ENCODE data around the gene UCHL5.
"Not testable (repeated sequence)": the region's sequence is repeated elsewhere in the genome, so short reads cannot be mapped to it uniquely, and the experiment has no call there.

Gene UCHL5

GRCh38 chr1:193062698-193063463 lies 3.7 kb upstream of the UCHL5 start:
- DNase-seq: no peak

GRCh38 chr1:193060938-193061337 lies 1.8 kb upstream of the UCHL5 start:
- DNase-seq: no peak

DNA sequence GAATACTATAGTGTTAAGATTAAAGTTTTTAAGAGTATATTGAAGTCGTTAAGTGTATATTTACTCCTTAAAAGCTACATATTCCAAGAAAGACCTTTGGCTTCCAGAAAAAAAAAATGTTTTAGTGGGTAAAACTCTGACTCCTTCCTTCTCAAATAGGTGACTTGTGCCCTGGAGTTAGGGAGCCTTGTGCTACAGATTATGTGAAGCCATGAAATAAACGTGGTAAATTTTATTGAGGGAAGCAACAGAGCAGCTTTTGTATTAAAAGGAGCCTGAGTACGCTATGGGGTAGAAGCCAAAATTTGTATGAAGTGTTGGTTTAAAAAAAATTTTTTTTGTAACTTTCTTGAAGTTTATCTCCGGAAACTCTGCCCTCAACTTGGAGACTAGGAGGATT lies 1.2 kb upstream of the UCHL5 start:
- DNase-seq: no peak

- no peak for DNase-seq
Observed at GRCh38 chr1:193060115-193060403, 899 bp upstream of the UCHL5 start.

GRCh38 chr1:193058529-193059281 lies 455 bp downstream of the UCHL5 start:
- peak; percentile 61 to 74 for DNase-seq

- no peak for DNase-seq
Observed at GRCh38 chr1:193054169-193054675, 4.9 kb downstream of the UCHL5 start.

DNA sequence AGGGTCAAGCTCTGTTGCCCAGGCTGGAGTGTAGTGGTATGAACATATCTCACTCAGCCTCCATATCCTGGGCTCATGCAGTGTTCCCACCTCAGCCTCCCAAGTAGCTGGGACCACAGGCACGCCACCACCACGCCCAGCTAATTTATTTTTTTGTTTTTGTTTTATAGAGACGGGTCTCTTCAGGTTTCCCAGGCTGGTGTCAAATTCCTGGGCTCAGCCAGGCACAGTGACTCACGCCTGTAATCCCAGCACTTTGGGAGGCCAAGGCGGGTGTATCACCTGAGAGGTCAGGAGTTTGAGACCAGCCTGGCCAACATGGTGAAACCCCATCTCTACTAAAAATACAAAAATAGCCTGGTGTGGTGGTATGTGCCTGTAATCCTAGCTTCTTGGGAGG lies 10.2 kb downstream of the UCHL5 start:
- not testable (repeated sequence) for DNase-seq

- DNase-seq: no peak
Observed at GRCh38 chr1:193042766-193043691, 16.1 kb downstream of the UCHL5 start.

DNA sequence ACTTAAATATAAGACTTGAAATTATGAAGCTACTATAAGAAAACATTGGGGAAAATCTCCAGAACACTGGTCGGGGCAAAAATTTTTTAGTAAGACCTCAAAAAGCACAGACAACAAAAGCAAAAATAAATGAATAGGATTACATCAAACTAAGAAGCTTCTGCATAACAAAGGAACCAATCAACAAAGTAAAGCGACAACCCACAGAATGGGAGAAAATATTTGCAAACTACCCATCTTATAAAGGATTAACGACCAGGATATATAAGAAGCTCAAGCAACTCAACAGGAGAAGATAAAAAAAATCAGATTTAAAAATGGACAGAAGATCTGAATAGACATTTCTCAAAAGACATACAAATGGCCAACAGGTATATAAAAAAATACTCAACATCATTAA lies 19.1 kb downstream of the UCHL5 start:
- no peak for DNase-seq

DNA sequence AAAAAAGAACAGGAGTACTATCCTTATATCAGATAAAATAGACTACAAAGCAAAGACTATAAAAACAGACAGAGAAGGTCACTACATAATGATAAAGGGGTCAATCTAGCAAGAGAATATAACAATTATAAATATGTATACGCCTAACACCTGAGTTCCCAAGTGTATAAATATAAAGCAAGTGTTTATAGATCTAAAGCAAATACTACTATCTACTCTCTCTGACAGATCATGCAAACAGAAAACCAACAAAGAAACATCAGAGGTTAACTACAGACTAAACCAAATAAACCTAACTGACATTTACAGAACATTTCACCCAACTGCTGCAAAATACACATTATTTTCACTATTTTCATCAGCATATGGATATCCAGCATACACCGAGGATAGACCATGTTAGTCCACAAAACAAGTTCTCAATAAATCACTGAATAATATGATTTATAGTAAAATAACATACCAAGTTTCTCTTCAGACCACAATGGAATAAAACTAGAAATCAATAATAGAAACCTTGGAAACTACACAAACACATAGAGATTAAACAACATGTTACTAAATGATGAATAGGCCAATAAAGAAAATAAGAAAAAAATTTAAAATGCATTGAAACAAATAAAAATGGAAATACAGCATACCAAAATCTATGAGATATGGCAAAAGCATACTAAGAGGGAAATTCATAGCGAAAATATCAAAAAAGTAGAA lies 22.7 kb downstream of the UCHL5 start:
- no peak for DNase-seq

- DNase-seq: no peak
Observed at GRCh38 chr1:193033610-193034009, 25.6 kb downstream of the UCHL5 start.

- not testable (repeated sequence) for DNase-seq
Observed at GRCh38 chr1:193032643-193033427, 26.3 kb downstream of the UCHL5 start.

GRCh38 chr1:193031431-193031830 lies 27.7 kb downstream of the UCHL5 start:
- DNase-seq: no peak

DNA sequence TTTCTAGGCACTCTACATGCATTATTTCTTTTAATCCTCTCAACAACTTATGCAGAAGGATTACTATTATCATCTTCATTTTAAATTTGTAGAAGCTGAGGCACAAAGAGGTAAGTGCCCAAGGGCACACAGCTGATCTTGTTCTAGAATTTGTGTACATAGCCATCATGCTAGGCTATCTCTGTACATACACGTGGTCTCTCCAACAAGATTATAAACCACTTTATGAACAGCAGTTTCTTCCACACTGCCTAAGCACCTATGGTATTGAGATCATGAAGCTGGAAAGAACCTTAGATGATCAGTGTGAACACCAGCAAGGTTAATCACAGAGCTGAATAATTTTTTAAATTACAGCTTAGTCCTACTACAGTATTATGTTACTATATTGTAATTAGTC lies 28.9 kb downstream of the UCHL5 start:
- DNase-seq: no peak

DNA sequence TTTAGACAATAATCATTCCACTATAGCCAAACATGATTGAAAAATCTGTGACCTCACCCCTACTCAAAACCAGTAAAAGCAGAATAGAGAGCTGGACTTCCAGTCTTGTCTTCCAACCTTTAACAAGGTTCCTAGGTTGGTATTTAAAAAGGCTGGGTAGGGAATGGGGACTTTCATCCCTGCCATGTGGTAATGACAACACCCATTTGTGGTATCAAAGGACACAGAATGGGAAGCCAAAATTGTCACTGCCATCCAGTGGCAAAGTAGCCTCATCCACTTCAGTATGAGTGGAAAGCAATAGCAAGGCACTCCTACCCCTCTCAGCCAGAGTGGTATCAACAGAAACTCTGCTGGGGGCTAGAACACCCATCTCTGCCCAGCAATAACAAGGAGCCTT lies 33.9 kb downstream of the UCHL5 start:
- no peak for DNase-seq

DNA sequence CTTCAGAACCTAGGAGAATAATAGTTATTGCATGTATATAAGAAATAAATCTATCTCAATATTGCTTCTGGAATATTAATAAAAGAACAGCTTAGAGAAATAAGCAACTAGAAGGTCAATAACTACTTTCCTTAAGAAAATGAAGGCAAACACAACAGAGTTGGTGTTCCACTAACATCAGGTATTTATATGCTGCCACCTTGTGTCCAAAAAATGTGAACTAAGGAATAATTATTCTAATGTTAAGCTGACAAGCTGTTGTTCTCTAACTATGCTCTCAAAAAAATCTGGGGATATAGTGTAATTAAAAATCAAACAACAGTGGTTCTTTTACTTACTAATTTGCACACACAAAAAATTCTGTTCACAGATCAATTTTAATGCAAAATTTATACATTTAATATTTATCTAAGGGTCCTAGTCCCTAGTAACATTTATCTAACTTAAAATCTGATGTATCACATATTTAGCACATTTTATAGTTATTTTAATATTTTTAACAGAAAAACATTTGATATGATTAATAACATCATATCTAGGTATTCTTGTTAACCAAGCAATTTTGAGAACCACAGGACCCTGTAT lies 39.6 kb downstream of the UCHL5 start:
- no peak for DNase-seq

- DNase-seq: no peak
Observed at GRCh38 chr1:193016788-193017187, 42.4 kb downstream of the UCHL5 start.

GRCh38 chr1:193014400-193014799 lies 44.8 kb downstream of the UCHL5 start:
- DNase-seq: no peak

DNA sequence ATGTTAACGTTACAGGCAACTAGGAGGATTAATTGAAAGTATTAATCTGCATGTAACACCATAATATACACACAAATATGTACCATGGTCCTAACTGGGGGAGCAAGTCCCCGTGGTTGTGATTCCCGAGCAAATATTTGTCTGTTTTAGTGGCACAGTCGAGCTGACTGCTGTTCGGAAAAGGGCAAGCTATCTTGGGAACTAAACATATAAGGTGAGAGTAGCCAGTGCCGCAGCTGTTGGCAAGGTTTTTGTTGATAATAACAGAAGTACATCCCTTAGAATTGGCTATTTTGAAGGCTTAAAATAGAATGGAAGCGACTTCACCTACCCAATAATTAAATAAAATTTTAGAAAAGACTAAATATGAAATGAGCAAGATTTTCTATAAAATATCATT lies 45.5 kb downstream of the UCHL5 start:
- DNase-seq: no peak

DNA sequence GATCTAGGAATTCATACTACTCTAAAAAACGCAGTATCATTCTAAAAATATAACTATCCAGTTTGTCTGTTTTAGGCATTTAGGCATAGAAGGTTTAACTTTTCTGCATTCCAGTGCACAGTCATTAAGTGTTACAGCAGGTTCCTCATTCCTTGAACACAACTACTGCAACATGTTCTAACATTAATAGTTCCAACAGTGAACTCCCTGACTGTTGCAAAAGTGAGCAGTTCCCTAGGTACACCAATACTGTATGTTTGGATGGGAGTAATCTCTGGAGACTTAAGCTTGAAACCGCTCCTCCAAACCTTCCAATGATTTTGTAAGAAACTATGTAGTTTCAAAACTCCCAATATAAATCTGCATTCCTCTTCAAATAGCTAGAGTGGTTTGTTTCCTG lies 46.2 kb downstream of the UCHL5 start:
- DNase-seq: no peak

DNA sequence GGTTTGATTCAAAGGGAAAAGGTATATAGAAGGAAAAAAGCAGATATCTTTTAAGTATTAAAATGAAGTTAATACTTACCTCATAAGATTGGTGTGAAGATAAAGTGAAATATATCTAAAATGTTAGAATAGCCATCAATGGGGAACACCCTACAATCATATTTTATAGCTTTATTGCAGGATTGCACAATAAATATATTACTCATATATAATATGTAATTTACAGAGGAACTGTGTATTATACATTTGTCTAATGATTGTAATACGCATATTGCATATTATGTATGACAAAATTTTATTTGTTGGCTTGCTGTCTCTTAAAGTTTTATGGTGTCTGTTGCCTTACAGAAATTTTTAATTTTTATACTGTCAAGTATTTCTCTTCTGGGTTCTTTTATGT lies 47.8 kb downstream of the UCHL5 start:
- no peak for DNase-seq

All from activated CD4-positive, alpha-beta T cell treated with anti-CD3 and anti-CD28 coated beads, Interleukin-2, amount 50 U/mL, for 48 hours (primary cell).